Common myeloid progenitor, CD34-positive (primary cell): Measurements from ENCODE around the gene ANKRD18B.
"Not testable (repeated sequence)": the region's sequence is repeated elsewhere in the genome, so short reads cannot be mapped to it uniquely, and the experiment has no call there.

Source experiments
- CTCF ChIA-PET: fragments of 350-600 bp; sonication (Branson Sonifier 250); formaldehyde crosslinking; loops from one replicate; lab custom pipeline; 2021; ENCODE audit warnings: antibody characterized with exemption; lab: Charles Lee
- POLR2A ChIA-PET: fragments of 350-600 bp; sonication (Branson Sonifier 250); formaldehyde crosslinking; loops from one replicate; lab custom pipeline; 2021; ENCODE audit warnings: antibody characterized with exemption; lab: Charles Lee
- DNase-seq, 3 donors: peaks; one replicate each; pipeline versions ENCODE4 v3.0.0 to v3.0.0-alpha.2; 2013
- H3K27ac ChIP-seq, 2 experiments: 1 replicate in 1 of 2; 2 replicates in 1 of 2; pipeline ENCODE4 v1.7.0; 2013; ENCODE audit warnings: inconsistent platforms in 2 of 2, low read length in 2 of 2, mild to moderate bottlenecking in 2 of 2, low read depth in 1 of 2, moderate library complexity in 1 of 2; ENCODE audit not compliant: severe bottlenecking in 2 of 2, insufficient read depth in 1 of 2, poor library complexity in 1 of 2
- H3K27me3 ChIP-seq, 5 experiments: replicated peaks in 2 of 5; 1 replicate in 3 of 5; 2 replicates in 2 of 5; pipeline versions ENCODE4 v1.6.1 to v1.7.0; 2013; ENCODE audit warnings: low read length in 4 of 5, mild to moderate bottlenecking in 2 of 5, moderate library complexity in 2 of 5, inconsistent platforms in 1 of 5; ENCODE audit not compliant: insufficient read depth in 5 of 5, control insufficient read depth in 4 of 5
- H3K36me3 ChIP-seq, 4 experiments: 1 replicate in 2 of 4; 2 replicates in 2 of 4; pipeline versions ENCODE4 v1.6.1 to v1.7.0; 2013; ENCODE audit warnings: low read length in 3 of 4, control low read depth in 1 of 4, mild to moderate bottlenecking in 1 of 4; ENCODE audit not compliant: control insufficient read depth in 4 of 4, insufficient read depth in 4 of 4
- H3K4me1 ChIP-seq, 4 experiments: 1 replicate in 3 of 4; 2 replicates in 1 of 4; pipeline versions ENCODE4 v1.6.1 to v1.7.1; 2013; ENCODE audit warnings: low read length in 3 of 4, mild to moderate bottlenecking in 3 of 4, control low read depth in 1 of 4, inconsistent platforms in 1 of 4, moderate library complexity in 1 of 4; ENCODE audit not compliant: control insufficient read depth in 4 of 4, insufficient read depth in 4 of 4; ENCODE audit errors: control extremely low read depth in 1 of 4
- H3K4me3 ChIP-seq, 7 experiments: 1 replicate in 4 of 7; 2 replicates in 3 of 7; pipeline versions ENCODE4 v1.5.1 to v1.7.0; 2013; ENCODE audit warnings: mild to moderate bottlenecking in 7 of 7, low read length in 6 of 7, moderate library complexity in 6 of 7, inconsistent platforms in 2 of 7, low read depth in 2 of 7, control low read depth in 1 of 7; ENCODE audit not compliant: insufficient read depth in 4 of 7, control insufficient read depth in 1 of 7; ENCODE audit errors: extremely low read depth in 1 of 7
- H3K9me3 ChIP-seq, 5 experiments: 1 replicate in 4 of 5; 2 replicates in 1 of 5; pipeline versions ENCODE4 v1.6.1 to v1.7.1; 2013; ENCODE audit warnings: low read length in 4 of 5, mild to moderate bottlenecking in 2 of 5, inconsistent platforms in 1 of 5, low read depth in 1 of 5, moderate library complexity in 1 of 5; ENCODE audit not compliant: control insufficient read depth in 4 of 5, insufficient read depth in 2 of 5; ENCODE audit errors: control extremely low read depth in 1 of 5
- WGBS: methylation state at CpG from one replicate; pipeline ENCODE4 v1.1.5; 2013; ENCODE audit not compliant: insufficient coverage; 5-methylcytosine and 5-hydroxymethylcytosine counted together

The ANKRD18B gene

GRCh38 chr9:33598796-33599379, 74.8 kb downstream of the ANKRD18B start:
- H3K4me1 ChIP-seq, H3K27ac ChIP-seq, H3K4me3 ChIP-seq, CTCF ChIA-PET, H3K36me3 ChIP-seq, DNase-seq, H3K27me3 ChIP-seq, POLR2A ChIA-PET, H3K9me3 ChIP-seq: not testable (repeated sequence)
- WGBS = 98% methylated on average over 8 of the region's 8 CpGs

- POLR2A ChIA-PET, H3K4me3 ChIP-seq, H3K27me3 ChIP-seq, DNase-seq, H3K4me1 ChIP-seq, H3K9me3 ChIP-seq, H3K27ac ChIP-seq, H3K36me3 ChIP-seq, CTCF ChIA-PET: not testable (repeated sequence)
- WGBS = over 99% methylated on average over 10 of the region's 32 CpGs
These were observed 76.9 kb downstream of the ANKRD18B start for GRCh38 chr9:33600911-33601310.

GRCh38 chr9:33604249-33604648, 80.2 kb downstream of the ANKRD18B start:
- H3K27me3 ChIP-seq, POLR2A ChIA-PET, H3K9me3 ChIP-seq, H3K4me1 ChIP-seq, H3K36me3 ChIP-seq, H3K27ac ChIP-seq, H3K4me3 ChIP-seq: not testable (repeated sequence)
- 10% methylated on average over 2 of the region's 3 CpGs for WGBS
- peak in 2 of 3 donors; percentile 23 to 33 for DNase-seq
- CTCF ChIA-PET = interaction anchor here (1.6 to 2.0 kb wide), 2 partner anchors 12 to 117 kb away, joined by 5 to 6 read pairs; no protein-coding TSS in a partner anchor

GRCh38 chr9:33604936-33605335, 80.9 kb downstream of the ANKRD18B start:
- POLR2A ChIA-PET = not testable (repeated sequence)

GRCh38 chr9:33611358-33611757, 87.3 kb downstream of the ANKRD18B start:
- no peaks in the 10 kb centered on the region for H3K36me3 ChIP-seq
- H3K27ac ChIP-seq = no peak overlapping the region
- H3K4me1 ChIP-seq = no peaks in the 10 kb centered on the region
- H3K4me3 ChIP-seq = no peak overlapping the region
- H3K9me3 ChIP-seq = peaks cover 0 to 8% (median 2%) of the 10 kb centered on the region in 5 experiments
- DNase-seq = no peak
- CTCF ChIA-PET = interaction anchor here (1.3 to 1.4 kb wide), 2 partner anchors 10 to 257 kb away, joined by 4 read pairs; no protein-coding TSS in a partner anchor
- 100% methylated on average over 1 of the region's 1 CpG for WGBS
- H3K27me3 ChIP-seq = no peaks in the 10 kb centered on the region
- POLR2A ChIA-PET = no interaction called here

More at GRCh38 chr9:33604936-33605335, 80.9 kb downstream of the ANKRD18B start:
- H3K27me3 ChIP-seq, H3K9me3 ChIP-seq, DNase-seq, H3K4me3 ChIP-seq, H3K36me3 ChIP-seq, H3K4me1 ChIP-seq, H3K27ac ChIP-seq: not testable (repeated sequence)
- 100% methylated on average over 1 of the region's 4 CpGs for WGBS
- CTCF ChIA-PET = interaction anchor here (1.2 to 2.0 kb wide), 3 partner anchors 11 to 117 kb away, joined by 3 to 6 read pairs (median 5); no protein-coding TSS in a partner anchor

- H3K4me1 ChIP-seq, H3K9me3 ChIP-seq, DNase-seq, POLR2A ChIA-PET, H3K27ac ChIP-seq, H3K4me3 ChIP-seq, H3K36me3 ChIP-seq, H3K27me3 ChIP-seq: not testable (repeated sequence)
- 89% methylated on average over 1 of the region's 2 CpGs for WGBS
- CTCF ChIA-PET = interaction anchor here (1.3 to 1.4 kb wide), 2 partner anchors 9 to 256 kb away, joined by 4 read pairs; no protein-coding TSS in a partner anchor
These were observed 88.4 kb downstream of the ANKRD18B start for GRCh38 chr9:33612410-33612809.

- CTCF ChIA-PET = interaction anchor here (0.6 to 1.0 kb wide), 2 partner anchors 107 to 215 kb away, joined by 3 to 4 read pairs; no protein-coding TSS in a partner anchor
- H3K9me3 ChIP-seq = peaks cover 0 to 8% (median 2%) of the 10 kb centered on the region in 5 experiments
- H3K4me1 ChIP-seq = peaks cover 0 to 4% (median 3%) of the 10 kb centered on the region in 4 experiments
- H3K27me3 ChIP-seq = no peaks in the 10 kb centered on the region
- POLR2A ChIA-PET = no interaction called here
- WGBS = 100% methylated on average over 6 of the region's 7 CpGs
- no peak overlapping the region for H3K27ac ChIP-seq
- H3K36me3 ChIP-seq = no peaks in the 10 kb centered on the region
- DNase-seq = no peak
- H3K4me3 ChIP-seq = no peak overlapping the region
These were observed 90.1 kb downstream of the ANKRD18B start for GRCh38 chr9:33614001-33614687.
